C4-2B (cell line): ENCODE data around the gene ALDH1A2.

ENCODE experiments used
- CTCF ChIP-seq: fragments of 450-650 bp; conservative IDR thresholded peaks from 2 replicates; pipeline ENCODE4 v1.5.1; 2017; ENCODE audit warnings: mild to moderate bottlenecking
- ZFX ChIP-seq: fragments of 450-650 bp; IDR thresholded peaks from 2 replicates; pipeline ENCODE4 v1.6.1; 2017

GRCh38 chr15:57927091-57927631, 138.3 kb downstream of the ALDH1A2 start:
- TF ChIP-seq CTCF, result no peak
- TF ChIP-seq ZFX, result no peak
